Liver (tissue), 9 donors: ENCODE results near the gene PAIP2B. TPM values are rescaled to one million over a fixed set of nuclear protein-coding genes. Genes with fewer than 3 reads are reported as not detected.

Source experiments
- DNase-seq: peaks from one replicate; pipeline ENCODE4 v3.0.0-alpha.2; 2017; ENCODE audit warnings: low spot score
- H3K27ac ChIP-seq, 2 donors: one replicate each; pipeline ENCODE4 v1.7.0; 2013; ENCODE audit warnings: inconsistent platforms in 2 of 2, low read length in 2 of 2, control low read depth in 1 of 2, low read depth in 1 of 2, mild to moderate bottlenecking in 1 of 2
- H3K27me3 ChIP-seq, 4 donors: one replicate each; pipeline versions ENCODE4 v1.6.1 to v1.7.0; 2013; ENCODE audit warnings: low read length in 3 of 4, inconsistent platforms in 1 of 4, mild to moderate bottlenecking in 1 of 4, moderate library complexity in 1 of 4; ENCODE audit not compliant: control insufficient read depth in 4 of 4, insufficient read depth in 4 of 4
- H3K36me3 ChIP-seq, 4 donors: one replicate each; pipeline versions ENCODE4 v1.6.1 to v1.7.0; 2013; ENCODE audit warnings: low read length in 3 of 4, mild to moderate bottlenecking in 3 of 4, low read depth in 1 of 4, moderate library complexity in 1 of 4; ENCODE audit not compliant: control insufficient read depth in 4 of 4, insufficient read depth in 3 of 4
- H3K4me1 ChIP-seq, 4 donors: one replicate each; pipeline versions ENCODE4 v1.6.1 to v1.7.0; 2013; ENCODE audit warnings: low read length in 3 of 4, mild to moderate bottlenecking in 3 of 4, moderate library complexity in 1 of 4; ENCODE audit not compliant: control insufficient read depth in 4 of 4, insufficient read depth in 4 of 4
- H3K4me3 ChIP-seq, 3 donors: one replicate each; pipeline versions ENCODE4 v1.6.1 to v1.7.0; 2013; ENCODE audit warnings: low read length in 3 of 3, control low read depth in 1 of 3, low read depth in 1 of 3, mild to moderate bottlenecking in 1 of 3
- H3K9ac ChIP-seq, 2 donors: one replicate each; pipeline ENCODE4 v1.7.0; 2013; ENCODE audit warnings: low read length in 2 of 2, mild to moderate bottlenecking in 2 of 2, moderate library complexity in 2 of 2, control low read depth in 1 of 2, low read depth in 1 of 2
- H3K9me3 ChIP-seq, 4 donors: one replicate each; pipeline versions ENCODE4 v1.6.1 to v1.7.0; 2013; ENCODE audit warnings: low read length in 3 of 4; ENCODE audit not compliant: control insufficient read depth in 4 of 4
- ATF3 ChIP-seq: IDR thresholded peaks from 2 replicates; pipeline ENCODE4 v1.6.1; 2016; ENCODE audit warnings: antibody characterized with exemption
- CTCF ChIP-seq: fragments of 150-350 bp; IDR thresholded peaks from 2 replicates; pipeline ENCODE4 v1.5.1; 2017; ENCODE audit warnings: improper control_type of control experiment, low read depth, low read length; ENCODE audit not compliant: missing input control
- EGR1 ChIP-seq, 2 donors: IDR thresholded peaks; 2 replicates each; pipeline ENCODE4 v1.6.1; 2016 to 2018; ENCODE audit warnings: antibody characterized with exemption in 2 of 2, low read depth in 2 of 2
- FOXA1 ChIP-seq: IDR thresholded peaks from 2 replicates; pipeline ENCODE4 v1.6.1; 2016; ENCODE audit warnings: antibody characterized with exemption
- FOXA2 ChIP-seq: IDR thresholded peaks from 2 replicates; pipeline ENCODE4 v1.6.1; 2016; ENCODE audit warnings: antibody characterized with exemption
- GABPA ChIP-seq, 2 donors: IDR thresholded peaks in 1 of 2; conservative IDR thresholded peaks in 1 of 2; 2 replicates each; pipeline ENCODE4 v1.6.1; 2016; ENCODE audit warnings: antibody characterized with exemption in 2 of 2, mild to moderate bottlenecking in 1 of 2, moderate library complexity in 1 of 2
- HNF4A ChIP-seq, 2 donors: conservative IDR thresholded peaks; 2 replicates each; pipeline ENCODE4 v1.6.1; 2016; ENCODE audit warnings: antibody characterized with exemption in 2 of 2, mild to moderate bottlenecking in 2 of 2
- HNF4G ChIP-seq: IDR thresholded peaks from 2 replicates; pipeline ENCODE4 v1.6.1; 2016; ENCODE audit warnings: antibody characterized with exemption
- JUND ChIP-seq, 2 donors: IDR thresholded peaks; 2 replicates each; pipeline ENCODE4 v1.6.1; 2016; ENCODE audit warnings: antibody characterized with exemption in 2 of 2
- MAX ChIP-seq: IDR thresholded peaks from 2 replicates; pipeline ENCODE4 v1.6.1; 2016; ENCODE audit warnings: antibody characterized with exemption
- NR2F2 ChIP-seq: IDR thresholded peaks from 2 replicates; pipeline ENCODE4 v1.6.1; 2016; ENCODE audit warnings: antibody characterized with exemption
- RAD21 ChIP-seq, 2 donors: IDR thresholded peaks; 2 replicates each; pipeline ENCODE4 v1.6.1; 2016; ENCODE audit warnings: antibody characterized with exemption in 2 of 2, mild to moderate bottlenecking in 2 of 2
- REST ChIP-seq: IDR thresholded peaks from 2 replicates; pipeline ENCODE4 v1.6.1; 2016; ENCODE audit warnings: antibody characterized with exemption, mild to moderate bottlenecking
- RXRA ChIP-seq, 2 donors: IDR thresholded peaks; 2 replicates each; pipeline ENCODE4 v1.6.1; 2017 to 2018; ENCODE audit warnings: antibody characterized with exemption in 2 of 2, mild to moderate bottlenecking in 1 of 2
- SP1 ChIP-seq: IDR thresholded peaks from 2 replicates; pipeline ENCODE4 v1.6.1; 2018; ENCODE audit warnings: antibody characterized with exemption, mild to moderate bottlenecking
- TAF1 ChIP-seq: conservative IDR thresholded peaks from 2 replicates; pipeline ENCODE4 v1.6.1; 2016; ENCODE audit warnings: antibody characterized with exemption, mild to moderate bottlenecking
- YY1 ChIP-seq: IDR thresholded peaks from 2 replicates; pipeline ENCODE4 v1.6.1; 2016; ENCODE audit warnings: antibody characterized with exemption, mild to moderate bottlenecking
- ZBTB33 ChIP-seq: IDR thresholded peaks from 2 replicates; pipeline ENCODE4 v1.6.1; 2016; ENCODE audit warnings: antibody characterized with exemption
- WGBS: extraction: QIAGEN DNeasy Blood & Tissue Kit; methylation state at CpG from one replicate; pipeline ENCODE4 v1.1.7; 2013; 5-methylcytosine and 5-hydroxymethylcytosine counted together
- polyA plus RNA-seq, 2 donors: library from polyadenylated mRNA; stranded (reverse) in 1 of 2; unstranded in 1 of 2; fragments of 200-250 nt in 1 of 2; fragments of >200 nt in 1 of 2; fragmentation: Nextera tagmentation in 1 of 2; extraction: Ambion mirVana in 1 of 2; gene quantifications; one replicate each; pipeline versions ENCODE4 v1.2.1 to v1.2.3, GENCODE V29; 2013 to 2015
- total RNA-seq, 2 donors: library from RNA; depleted of rRNA; stranded (reverse); fragments of >200 nt; gene quantifications; one replicate each; pipeline ENCODE4 v1.2.3, GENCODE V29; 2014
- donor health status: healthy.
- donor health status: healthy.
- donor health status: healthy.
- donor health status: healthy.
- donor health status: healthy.

The PAIP2B gene
- total and polyA plus RNA-seq, 4 donors, result 4.8 to 28.6 (median 10.6) TPM

- TF ChIP-seq TAF1 (no peak), YY1 (no peak), FOXA1 (no peak), REST (no peak), ZBTB33 (no peak), CTCF (no peak), HNF4G (no peak), NR2F2 (no peak), JUND (IDR thresholded peaks at IDR 0.05) (no peak), ATF3 (no peak), SP1 (no peak), FOXA2 (no peak), GABPA (IDR thresholded peaks at IDR 0.05 in 1 of 2, conservative IDR thresholded peaks at IDR 0.05 in 1 of 2) (no peak), MAX (no peak), RXRA (IDR thresholded peaks at IDR 0.05) (no peak), RAD21 (IDR thresholded peaks at IDR 0.05) (no peak), EGR1 (IDR thresholded peaks at IDR 0.05; ENCODE audit: low read depth in 2 of 2) (no peak), HNF4A (conservative IDR thresholded peaks at IDR 0.05) (no peak)
- WGBS, result 87% methylated on average over 1 of the region's 1 CpG
- Histone ChIP-seq H3K4me1 (no peaks in the 10 kb centered on the region), H3K27me3 (no peaks in the 10 kb centered on the region), H3K36me3 (no peaks in the 10 kb centered on the region), H3K27ac (no peak overlapping the region), H3K9ac (no peak overlapping the region), H3K4me3 (no peak overlapping the region), H3K9me3 (no peaks in the 10 kb centered on the region)
- DNase-seq, result no peak
Observed at GRCh38 chr2:71253476-71253875, 26.6 kb upstream of the PAIP2B start.
